GM21390 (cell line): ENCODE data around the gene PLOD1.
"Not testable (repeated sequence)": the region's sequence is repeated elsewhere in the genome, so short reads cannot be mapped to it uniquely, and the experiment has no call there.

ENCODE experiments used
- ATAC-seq: cut with Tn5 transposase; IDR thresholded peaks from one replicate; pipeline ENCODE4 v1.9.1; 2021; ENCODE audit not compliant: unreplicated experiment

The PLOD1 gene

GRCh38 chr1:11912482-11913216 lies 21.9 kb upstream of the PLOD1 start:
- not testable (repeated sequence) for ATAC-seq

GRCh38 chr1:11913291-11913690 lies 21.2 kb upstream of the PLOD1 start:
- no peak for ATAC-seq

- no peak for ATAC-seq
These were observed 20.5 kb upstream of the PLOD1 start for GRCh38 chr1:11914024-11914423.

GRCh38 chr1:11918799-11919519 lies 15.6 kb upstream of the PLOD1 start:
- ATAC-seq: no peak

- ATAC-seq: no peak
These were observed 14.9 kb upstream of the PLOD1 start for GRCh38 chr1:11919621-11920020.

GRCh38 chr1:11920239-11920903 lies 14.1 kb upstream of the PLOD1 start:
- no peak for ATAC-seq

GRCh38 chr1:11921022-11921421 lies 13.5 kb upstream of the PLOD1 start:
- ATAC-seq: no peak

- ATAC-seq: no peak
These were observed 11.3 kb upstream of the PLOD1 start for GRCh38 chr1:11923069-11923826.

- ATAC-seq: no peak
These were observed 10.7 kb upstream of the PLOD1 start for GRCh38 chr1:11923827-11924113.

GRCh38 chr1:11924334-11925195 lies 10.0 kb upstream of the PLOD1 start:
- ATAC-seq: no peak

- peak; percentile 7 for ATAC-seq
These were observed 9.2 kb upstream of the PLOD1 start for GRCh38 chr1:11925196-11925937.

- peak; percentile 25 for ATAC-seq
These were observed 8.6 kb upstream of the PLOD1 start for GRCh38 chr1:11925938-11926292.

GRCh38 chr1:11927866-11928592 lies 6.5 kb upstream of the PLOD1 start:
- no peak for ATAC-seq

GRCh38 chr1:11929849-11930248 lies 4.7 kb upstream of the PLOD1 start:
- ATAC-seq: no peak

- ATAC-seq: no peak
These were observed 3.7 kb upstream of the PLOD1 start for GRCh38 chr1:11930571-11931445.

- ATAC-seq: no peak
These were observed 2.7 kb upstream of the PLOD1 start for GRCh38 chr1:11931845-11932244.

- no peak for ATAC-seq
These were observed 518 bp downstream of the PLOD1 start for GRCh38 chr1:11935057-11935412.

- not testable (repeated sequence) for ATAC-seq
These were observed 1.2 kb downstream of the PLOD1 start for GRCh38 chr1:11935733-11936132.
